ENCODE measurements around the gene MSRB3.
"Not testable (repeated sequence)": the region's sequence is repeated elsewhere in the genome, so short reads cannot be mapped to it uniquely, and the experiment has no call there.

The MSRB3 gene

GRCh38 chr12:65407388-65408149 lies 129.1 kb downstream of the MSRB3 start:
- no peak for DNase-seq

DNA sequence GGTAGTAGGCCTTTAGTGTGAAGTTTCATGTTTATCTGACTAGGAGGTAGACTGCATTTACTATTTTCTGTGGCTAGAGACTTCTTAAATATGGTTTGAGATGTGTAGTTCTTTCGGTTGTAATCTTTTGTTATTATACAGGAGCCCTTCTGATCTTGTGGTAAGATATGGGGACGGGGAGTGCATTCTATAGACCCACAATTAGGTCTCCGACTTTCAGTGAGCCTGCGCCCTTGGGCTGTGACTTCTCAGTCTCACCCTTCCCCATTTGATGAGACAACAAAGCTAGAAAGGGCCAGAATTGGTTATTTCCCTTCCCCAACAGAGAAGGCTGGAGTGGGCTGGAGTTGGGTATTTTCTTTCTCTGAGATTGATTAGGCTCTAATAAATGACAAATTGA lies 130.0 kb downstream of the MSRB3 start:
- no peak for DNase-seq

DNA sequence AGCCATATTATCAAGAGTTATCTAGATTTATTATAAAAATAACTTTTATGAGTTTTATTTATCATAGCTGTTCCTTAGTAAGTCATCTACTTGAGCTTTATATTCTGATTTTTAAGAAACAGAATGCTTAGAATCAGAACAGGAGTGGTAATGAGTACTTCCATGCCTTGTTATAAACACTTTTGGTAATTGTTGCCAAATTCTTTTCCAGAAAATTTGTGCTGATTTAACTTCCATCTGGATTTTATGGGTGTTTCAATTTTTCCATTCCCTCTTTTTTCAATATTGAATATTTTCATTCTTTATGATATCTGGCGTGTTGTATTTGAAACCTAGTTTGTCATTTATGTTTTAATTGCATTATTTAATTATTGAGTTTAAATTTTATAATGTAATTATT lies 131.2 kb downstream of the MSRB3 start:
- DNase-seq, result no peak

- DNase-seq, result no peak
These were observed 132.7 kb downstream of the MSRB3 start for GRCh38 chr12:65411171-65411570.

DNA sequence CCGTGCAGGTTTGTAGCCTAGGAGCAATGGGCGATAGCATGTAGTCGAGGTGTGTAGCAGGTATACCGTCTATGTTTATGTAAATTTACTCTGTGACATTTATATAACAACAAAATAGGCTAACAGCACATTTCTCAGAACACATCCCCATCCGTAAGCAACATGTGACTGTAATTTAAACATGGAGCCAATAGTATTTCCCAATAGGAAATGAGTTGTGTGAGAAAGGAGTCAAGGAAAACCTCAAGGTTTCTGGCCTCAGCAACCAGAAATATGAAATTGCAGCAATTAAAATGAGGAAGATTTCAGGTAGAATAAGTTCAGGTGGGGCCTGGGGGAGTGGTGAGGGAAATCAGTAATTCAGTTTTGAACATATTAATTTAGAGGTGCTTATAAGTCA lies 136.0 kb downstream of the MSRB3 start:
- no peak for DNase-seq

DNA sequence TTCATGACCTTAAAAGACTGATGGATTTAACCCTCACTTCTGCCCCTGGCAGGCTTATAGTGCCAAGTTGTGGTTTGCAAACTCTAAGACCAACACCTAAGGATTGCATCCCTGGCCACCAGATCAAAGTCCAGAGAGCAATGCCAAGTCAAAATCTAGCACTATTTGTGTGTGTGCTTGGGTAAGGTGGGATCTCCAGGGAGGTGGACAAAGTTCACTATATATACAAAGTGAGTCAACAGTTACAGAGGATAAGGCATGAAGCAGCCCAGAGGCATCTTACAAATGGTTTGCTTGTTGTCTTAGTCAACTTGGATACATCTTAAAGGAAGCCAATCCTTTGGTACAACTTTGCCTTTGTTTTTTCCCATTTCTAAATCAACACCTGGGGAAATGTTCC lies 137.3 kb downstream of the MSRB3 start:
- DNase-seq, result no peak

DNA sequence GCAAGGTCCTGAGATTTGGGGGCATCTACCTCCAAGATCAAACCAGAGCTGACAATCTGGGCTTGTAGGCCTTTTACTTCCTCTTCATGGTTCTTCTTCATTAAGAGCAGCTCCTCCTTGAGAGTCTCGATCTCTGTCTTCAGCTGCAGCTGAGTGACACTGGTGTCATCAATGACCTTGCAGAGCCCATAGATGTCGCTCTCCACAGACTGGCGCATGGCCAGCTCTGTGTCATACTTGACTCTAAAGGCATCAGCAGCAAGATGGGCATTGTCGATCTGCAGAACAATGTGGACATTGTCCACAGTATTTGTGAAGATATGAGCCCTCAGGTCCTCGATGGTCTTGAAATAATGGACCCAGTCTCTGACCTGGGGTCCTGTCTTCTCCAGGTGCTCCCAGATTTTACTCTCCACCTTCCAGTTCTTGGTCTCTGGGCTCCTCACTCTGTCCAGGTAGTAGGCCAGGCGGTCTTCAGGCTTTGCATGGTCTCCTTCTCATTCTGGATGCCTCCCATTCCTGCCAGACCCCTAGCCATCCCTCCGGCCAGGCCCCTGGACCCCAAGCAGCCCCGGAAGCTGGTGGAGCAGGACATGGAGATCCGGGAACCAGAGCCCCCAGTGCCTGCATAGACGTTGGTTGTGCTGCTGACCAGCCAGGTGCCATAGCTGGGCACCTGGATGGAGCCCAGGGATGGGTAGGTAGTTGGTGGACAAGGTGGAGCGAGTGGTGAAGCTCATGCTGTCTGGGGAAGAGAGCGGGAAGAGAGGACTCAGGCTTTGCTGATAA lies 141.0 kb downstream of the MSRB3 start:
- DNase-seq, result no peak

DNA sequence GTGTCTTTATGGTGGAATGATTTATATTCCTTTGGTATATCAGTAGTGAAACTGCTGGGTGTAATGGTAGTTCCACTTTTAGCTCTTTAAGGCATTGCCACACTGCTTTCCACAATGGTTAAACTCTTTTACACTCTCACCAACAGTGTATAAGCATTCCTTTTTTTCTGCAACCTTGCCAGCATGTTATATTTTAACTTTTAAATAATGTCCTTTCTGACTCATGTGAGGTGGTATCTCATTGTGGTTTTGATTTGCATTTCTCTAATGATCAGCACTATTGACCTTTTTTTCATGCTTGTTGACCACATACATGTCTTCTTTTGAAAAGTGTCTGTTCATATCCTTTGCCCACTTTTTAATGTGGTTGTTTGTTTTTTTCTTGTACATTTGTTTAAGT lies 142.5 kb downstream of the MSRB3 start:
- DNase-seq, result no peak

GRCh38 chr12:65427646-65428045 lies 149.2 kb downstream of the MSRB3 start:
- no peak for DNase-seq

DNA sequence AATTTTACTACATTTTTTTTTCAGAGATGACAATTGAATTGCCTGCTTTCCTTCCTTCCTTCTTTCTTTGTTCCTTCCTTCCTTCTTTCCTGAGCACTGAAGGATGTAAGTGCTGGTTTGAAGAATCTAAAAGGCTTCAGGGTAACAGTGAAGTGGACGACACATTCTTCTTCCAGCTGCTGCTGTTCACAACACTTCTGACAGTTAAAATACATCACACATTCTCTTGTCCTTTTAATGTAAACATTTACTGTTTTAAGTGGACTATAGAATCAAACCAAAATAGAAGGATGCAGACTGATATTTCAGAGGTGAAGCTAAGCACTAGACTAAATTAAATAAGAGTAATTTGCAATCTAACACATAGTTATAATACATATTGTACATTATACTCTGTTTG lies 151.5 kb downstream of the MSRB3 start:
- no peak for DNase-seq

- DNase-seq, result no peak
These were observed 152.3 kb downstream of the MSRB3 start for GRCh38 chr12:65430571-65431306.

DNA sequence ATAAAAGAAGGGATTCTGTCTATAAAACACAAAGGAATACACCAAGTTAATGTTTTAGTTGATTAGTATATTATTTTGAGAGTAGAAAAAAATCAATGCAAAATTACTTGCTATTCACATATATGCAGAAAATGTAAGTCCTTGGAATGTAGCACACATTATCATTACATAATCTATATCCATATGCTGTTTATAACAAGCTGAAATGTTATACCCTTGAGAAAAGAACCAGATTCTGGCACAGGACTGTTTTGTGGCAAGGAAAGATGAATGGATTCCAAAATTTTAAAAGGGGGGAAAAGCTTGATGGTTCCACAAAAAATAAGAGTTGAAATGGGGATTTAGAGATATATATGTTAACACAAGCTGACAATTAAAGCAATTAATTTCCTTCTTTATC lies 153.6 kb downstream of the MSRB3 start:
- no peak for DNase-seq

DNA sequence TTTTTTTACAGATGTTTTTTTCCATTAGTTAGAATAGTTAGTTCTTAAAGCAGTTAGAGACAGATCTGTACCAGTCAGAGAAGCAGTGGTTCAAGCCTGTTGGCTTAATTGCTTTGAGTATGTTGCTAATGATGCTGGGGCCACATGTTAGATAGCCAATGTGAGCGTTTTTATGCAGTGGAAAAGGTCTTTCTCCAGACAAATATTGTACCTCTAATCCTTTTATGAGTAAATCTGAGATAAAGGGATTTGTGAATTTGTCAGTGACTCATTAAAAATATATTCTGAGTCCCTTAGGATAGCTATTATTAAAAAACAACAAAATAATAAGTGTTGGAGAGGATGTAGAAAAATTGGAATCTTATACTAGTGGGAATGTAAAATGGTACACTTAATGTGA lies 154.2 kb downstream of the MSRB3 start:
- DNase-seq, result no peak

DNA sequence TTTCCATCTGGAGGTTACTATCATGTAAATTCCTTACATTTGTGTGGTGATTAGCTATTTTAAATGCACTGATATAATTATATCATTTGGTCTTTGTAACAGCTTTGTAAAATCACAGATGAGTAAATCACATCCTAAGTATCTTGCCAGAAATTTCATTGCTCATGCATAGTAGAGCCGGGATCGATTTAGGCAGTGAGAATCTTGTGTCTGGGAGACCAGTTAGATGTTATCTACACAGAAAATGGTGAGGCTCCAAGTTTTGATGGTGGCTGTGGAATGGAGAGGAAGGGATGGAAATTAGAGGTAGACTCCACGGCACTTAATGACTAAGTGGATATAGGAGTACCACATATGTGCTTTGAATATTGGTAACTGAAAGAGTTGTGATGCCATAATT lies 156.3 kb downstream of the MSRB3 start:
- no peak for DNase-seq

- DNase-seq, result no peak
These were observed 164.6 kb downstream of the MSRB3 start for GRCh38 chr12:65443038-65443437.

GRCh38 chr12:65444996-65445395 lies 166.5 kb downstream of the MSRB3 start:
- no peak for DNase-seq

DNA sequence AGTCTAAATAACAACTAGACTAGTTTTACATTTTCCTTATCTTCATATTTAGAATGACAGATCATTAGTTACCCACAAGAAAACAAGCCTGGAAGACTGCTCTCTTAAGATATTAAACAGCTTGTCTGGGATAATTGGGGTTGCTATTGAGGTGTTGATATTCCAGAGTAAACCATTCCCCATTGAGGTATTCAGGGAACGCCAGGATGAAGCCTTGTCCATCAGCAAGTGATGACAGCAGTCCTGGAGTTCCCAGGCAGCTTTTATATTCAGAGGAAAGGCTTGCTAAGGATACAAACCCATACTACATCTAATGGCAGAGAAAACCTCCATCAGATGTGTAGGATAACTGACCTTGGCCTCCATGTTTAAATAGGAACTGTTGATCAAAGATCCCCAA lies 168.4 kb downstream of the MSRB3 start:
- no peak for DNase-seq

DNA sequence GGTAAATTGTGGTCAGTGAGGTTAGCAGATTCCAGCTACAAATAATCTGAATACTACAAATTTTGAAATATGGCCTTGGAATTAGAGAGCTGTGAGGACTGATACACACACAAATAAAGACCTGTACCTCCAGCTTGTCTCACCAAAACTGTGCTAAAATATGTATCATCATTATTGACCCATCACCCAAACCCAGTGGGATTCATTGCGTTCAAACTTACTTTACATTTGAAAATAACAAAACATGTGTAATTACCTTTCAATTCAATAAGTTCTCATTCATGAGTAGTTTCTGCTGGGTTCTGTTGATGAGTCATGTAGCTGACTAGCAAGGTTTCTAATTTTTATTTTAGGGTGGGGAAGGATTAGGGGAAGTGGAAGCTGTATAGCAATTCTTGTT lies 170.9 kb downstream of the MSRB3 start:
- no peak for DNase-seq

- DNase-seq, result no peak
These were observed 172.1 kb downstream of the MSRB3 start for GRCh38 chr12:65450625-65451024.

- no peak for DNase-seq
These were observed 175.8 kb downstream of the MSRB3 start for GRCh38 chr12:65454115-65454787.

GRCh38 chr12:65457341-65457740 lies 178.9 kb downstream of the MSRB3 start:
- DNase-seq, result not testable (repeated sequence)

- no peak for DNase-seq
These were observed 180.2 kb downstream of the MSRB3 start for GRCh38 chr12:65458718-65459117.

DNA sequence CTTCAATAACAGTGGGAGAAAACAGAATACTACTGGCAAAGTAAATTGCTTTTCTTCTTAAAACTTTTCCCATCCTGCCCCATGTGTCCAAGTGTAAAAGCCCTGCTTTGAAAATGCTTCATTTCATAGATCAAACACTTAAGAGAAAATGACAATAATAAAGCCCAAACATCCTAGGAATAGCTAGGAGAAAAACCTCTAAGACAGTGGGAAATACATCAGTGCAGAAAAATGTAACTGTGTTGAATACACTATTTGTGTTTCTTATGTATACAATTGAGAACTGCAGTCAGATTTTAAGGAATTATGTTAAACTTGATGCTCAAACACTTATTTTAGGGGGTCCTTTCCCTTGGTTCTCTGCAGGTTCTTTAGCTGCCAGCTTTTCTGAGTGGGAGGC lies 181.1 kb downstream of the MSRB3 start:
- DNase-seq, result no peak

Measured in retina (tissue), 1 donor.